Fibroblast of mammary gland (primary cell): ENCODE data around the gene AZU1.
A peak's percentile ranks its signal among the peaks of the same experiment; 100 is the strongest.

Source experiments
- DNase-seq: peaks from one replicate; pipeline ENCODE4 v3.0.0-alpha.2; 2010; ENCODE audit warnings: low read depth
- H3K4me3 ChIP-seq: 2 replicates; pipeline ENCODE4 v1.5.1; 2011; ENCODE audit warnings: low read depth, mild to moderate bottlenecking, low read length, moderate library complexity; ENCODE audit not compliant: control insufficient read depth
- CTCF ChIP-seq: conservative IDR thresholded peaks from 2 replicates; pipeline ENCODE4 v1.5.1; 2011; ENCODE audit warnings: low read depth, low read length, inconsistent platforms; ENCODE audit not compliant: control insufficient read depth, insufficient read depth

AZU1 gene

DNA sequence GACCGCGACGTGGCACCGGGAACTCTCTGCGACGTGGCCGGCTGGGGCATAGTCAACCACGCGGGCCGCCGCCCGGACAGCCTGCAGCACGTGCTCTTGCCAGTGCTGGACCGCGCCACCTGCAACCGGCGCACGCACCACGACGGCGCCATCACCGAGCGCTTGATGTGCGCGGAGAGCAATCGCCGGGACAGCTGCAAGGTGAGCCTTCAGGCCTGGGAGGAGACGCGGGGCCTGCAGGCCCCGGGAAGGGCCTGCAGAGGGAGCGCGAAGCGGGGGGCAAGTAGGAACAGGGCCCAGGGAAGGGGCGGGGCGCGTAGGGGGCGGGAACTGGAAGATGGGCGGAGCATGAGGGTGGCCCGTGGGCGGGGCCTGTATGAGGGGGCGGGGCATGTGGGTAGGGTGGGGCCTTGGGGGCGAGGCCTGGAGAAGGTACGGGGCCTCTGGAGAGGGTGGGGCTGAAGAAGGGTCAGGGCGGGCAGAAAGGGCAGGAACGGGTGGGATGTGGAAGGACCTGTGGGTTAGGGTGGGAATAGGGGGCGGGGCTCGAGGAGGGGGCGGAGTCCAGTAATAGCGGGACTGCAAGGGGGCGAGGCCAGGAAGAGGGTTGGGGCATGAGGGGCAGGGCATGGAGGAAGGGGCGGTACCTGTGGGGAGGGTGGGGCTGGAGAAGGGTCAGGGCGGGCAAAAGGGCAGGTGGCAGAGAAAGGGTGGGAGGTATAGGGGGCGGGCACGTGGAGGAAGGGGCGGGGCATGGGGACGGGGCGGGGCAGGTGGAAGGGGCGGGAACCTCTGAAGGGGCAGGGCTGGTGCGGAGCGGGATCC, 34.3 kb downstream of the AZU1 start:
- DNase-seq = no peak
- H3K4me3 ChIP-seq = no peak overlapping the region
- no peak for TF ChIP-seq CTCF

- H3K4me3 ChIP-seq = no peak overlapping the region
Measured at GRCh38 chr19:862581-863314, 35.1 kb downstream of the AZU1 start.

DNA sequence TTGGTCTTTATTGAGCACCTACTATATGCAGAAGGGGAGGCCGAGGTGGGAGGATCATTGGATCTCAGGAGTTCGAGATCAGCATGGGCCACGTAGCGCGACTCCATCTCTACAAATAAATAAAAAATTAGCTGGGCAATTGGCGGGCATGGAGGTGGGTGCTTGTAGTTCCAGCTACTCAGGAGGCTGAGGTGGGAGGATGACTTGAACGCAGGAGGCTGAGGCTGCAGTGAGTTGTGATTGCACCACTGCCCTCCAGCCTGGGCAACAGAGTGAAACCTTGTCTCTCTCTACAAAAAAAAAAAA, 35.6 kb downstream of the AZU1 start:
- no peak for DNase-seq
- H3K4me3 ChIP-seq = no peak overlapping the region

More at GRCh38 chr19:862581-863314, 35.1 kb downstream of the AZU1 start:
- no peak for TF ChIP-seq CTCF
- DNase-seq = peak; percentile 33

GRCh38 chr19:866769-867300, 39.2 kb downstream of the AZU1 start:
- no peak overlapping the region for H3K4me3 ChIP-seq
- DNase-seq = no peak
- TF ChIP-seq CTCF = no peak

More for the DNA sequence above, 35.6 kb downstream of the AZU1 start:
- TF ChIP-seq CTCF = no peak

GRCh38 chr19:867301-867793, 39.7 kb downstream of the AZU1 start:
- H3K4me3 ChIP-seq = no peak overlapping the region
- TF ChIP-seq CTCF = no peak
- DNase-seq = no peak

DNA sequence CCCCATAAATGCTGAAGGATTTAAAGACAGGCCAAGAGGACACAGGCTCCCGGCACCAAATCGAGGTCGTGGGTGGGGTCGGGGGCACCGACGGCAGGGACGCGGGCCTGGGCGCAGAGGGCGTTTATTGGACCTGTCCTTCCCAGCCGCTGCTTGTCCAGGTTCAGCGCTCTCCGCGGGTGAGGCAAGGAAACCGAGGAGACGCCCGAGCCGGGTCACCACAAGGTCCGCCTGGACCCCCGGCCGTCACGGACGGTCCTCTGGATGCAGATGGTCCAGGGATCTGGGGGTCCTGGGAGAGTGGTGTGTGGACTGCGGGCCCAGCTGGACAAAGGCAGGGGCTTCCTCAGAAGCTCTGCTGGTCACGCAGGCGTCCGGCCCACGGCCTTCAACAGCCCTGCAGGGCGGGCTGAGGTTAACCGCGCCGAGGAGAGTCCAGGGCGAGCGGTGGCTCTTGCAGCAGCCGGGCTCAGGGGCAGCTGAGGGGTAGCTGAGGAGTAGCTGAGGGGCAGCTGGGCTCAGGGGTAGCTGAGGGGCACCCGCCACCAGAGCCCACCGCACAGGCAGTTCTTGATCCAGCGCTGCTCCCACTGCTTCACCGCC, 40.3 kb downstream of the AZU1 start:
- TF ChIP-seq CTCF = no peak
- no peak for DNase-seq
- no peak overlapping the region for H3K4me3 ChIP-seq
